Measurements from ENCODE around the gene GRK5.
A peak's percentile ranks its signal among the peaks of the same experiment; 100 is the strongest.
"Not testable (repeated sequence)": the region's sequence is repeated elsewhere in the genome, so short reads cannot be mapped to it uniquely, and the experiment has no call there.

Gene GRK5

DNA sequence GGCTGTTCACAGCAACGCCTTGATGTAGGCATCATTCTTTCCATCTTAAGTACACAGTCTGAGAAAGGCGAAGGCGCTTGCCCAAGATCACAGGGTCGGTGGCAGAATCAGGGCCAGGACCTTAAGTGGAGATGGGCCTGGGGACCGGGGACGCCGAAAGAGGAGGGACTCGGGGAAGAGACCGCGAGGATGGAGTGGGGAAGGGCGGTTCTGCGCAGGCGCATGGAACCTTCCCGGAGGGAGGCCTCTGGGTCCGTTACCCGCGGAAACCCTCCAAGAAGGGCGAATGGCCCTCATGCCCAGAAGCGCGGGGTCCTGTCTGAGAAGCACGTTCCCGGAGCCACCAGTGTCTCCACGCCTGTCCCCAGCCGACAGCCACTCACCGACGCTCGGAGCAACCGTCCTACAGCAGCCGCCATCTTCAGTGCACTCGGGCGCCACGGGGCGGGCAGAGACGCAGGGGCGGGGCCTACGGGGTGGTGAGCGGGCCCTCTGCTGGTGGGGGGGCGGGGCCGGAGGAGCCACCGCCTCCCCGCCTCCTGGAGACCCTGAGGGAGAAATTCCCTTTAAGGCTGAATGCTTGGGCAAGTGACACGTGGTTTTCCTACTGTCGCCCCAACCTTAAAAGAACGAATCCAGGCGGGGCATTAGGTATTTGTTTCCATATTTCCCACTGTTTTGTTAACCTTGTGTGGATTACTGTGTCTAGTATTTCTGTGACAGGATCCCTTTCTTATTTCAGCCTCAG, 28.8 kb upstream of the GRK5 start, which contains the start of gene PRDX3:
TSS of gene PRDX3 (minus strand) at position 441 of the 748 bp plus-strand sequence. CDS start at position 419, 22 bp downstream.
- DNase-seq (ENCODE audit: low read depth), result peak; percentile 96
- H3K4me3 ChIP-seq (ENCODE audit: low read depth, low read length), result peak within 1 kb of the TSS; percentile 100
- peak; percentile 90 for TF ChIP-seq MYC (IDR thresholded peaks at IDR 0.05; ENCODE audit: low read depth, low read length)
- TF ChIP-seq POLR2A (IDR thresholded peaks at IDR 0.05; ENCODE audit: extremely low read depth, insufficient read length), result peak; percentile 98
- TF ChIP-seq, protein P1, sequence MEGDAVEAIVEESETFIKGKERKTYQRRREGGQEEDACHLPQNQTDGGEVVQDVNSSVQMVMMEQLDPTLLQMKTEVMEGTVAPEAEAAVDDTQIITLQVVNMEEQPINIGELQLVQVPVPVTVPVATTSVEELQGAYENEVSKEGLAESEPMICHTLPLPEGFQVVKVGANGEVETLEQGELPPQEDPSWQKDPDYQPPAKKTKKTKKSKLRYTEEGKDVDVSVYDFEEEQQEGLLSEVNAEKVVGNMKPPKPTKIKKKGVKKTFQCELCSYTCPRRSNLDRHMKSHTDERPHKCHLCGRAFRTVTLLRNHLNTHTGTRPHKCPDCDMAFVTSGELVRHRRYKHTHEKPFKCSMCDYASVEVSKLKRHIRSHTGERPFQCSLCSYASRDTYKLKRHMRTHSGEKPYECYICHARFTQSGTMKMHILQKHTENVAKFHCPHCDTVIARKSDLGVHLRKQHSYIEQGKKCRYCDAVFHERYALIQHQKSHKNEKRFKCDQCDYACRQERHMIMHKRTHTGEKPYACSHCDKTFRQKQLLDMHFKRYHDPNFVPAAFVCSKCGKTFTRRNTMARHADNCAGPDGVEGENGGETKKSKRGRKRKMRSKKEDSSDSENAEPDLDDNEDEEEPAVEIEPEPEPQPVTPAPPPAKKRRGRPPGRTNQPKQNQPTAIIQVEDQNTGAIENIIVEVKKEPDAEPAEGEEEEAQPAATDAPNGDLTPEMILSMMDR (IDR thresholded peaks at IDR 0.05; ENCODE audit: low read depth, low read length), result no peak
- TF ChIP-seq, protein P2, sequence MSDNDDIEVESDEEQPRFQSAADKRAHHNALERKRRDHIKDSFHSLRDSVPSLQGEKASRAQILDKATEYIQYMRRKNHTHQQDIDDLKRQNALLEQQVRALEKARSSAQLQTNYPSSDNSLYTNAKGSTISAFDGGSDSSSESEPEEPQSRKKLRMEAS (IDR thresholded peaks at IDR 0.05; ENCODE audit: low read depth, low read length), result peak; percentile 97

DNA sequence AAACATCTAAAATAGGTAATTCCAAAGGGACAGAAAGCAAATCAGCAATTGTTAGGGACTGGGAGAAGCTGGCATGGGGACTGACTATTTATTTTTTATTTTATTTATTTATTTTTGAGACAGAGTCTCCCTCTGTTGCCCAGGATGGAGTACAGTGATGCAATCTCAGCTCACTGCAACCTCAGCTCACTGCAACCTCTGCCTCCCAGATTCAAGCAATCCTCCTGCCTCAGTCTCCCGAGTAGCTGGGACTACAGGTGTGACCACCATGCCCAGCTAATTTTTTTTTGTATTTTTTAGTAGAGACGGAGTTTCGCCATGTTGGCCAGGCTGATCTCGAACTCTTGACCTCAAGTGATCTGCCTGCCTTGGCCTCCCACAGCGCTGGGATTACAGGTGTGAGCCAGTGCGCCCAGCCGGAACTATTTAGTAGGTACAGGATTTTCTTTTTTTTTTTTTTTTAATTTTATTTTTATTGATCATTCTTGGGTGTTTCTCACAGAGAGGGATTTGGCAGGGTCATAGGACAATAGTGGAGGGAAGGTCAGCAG, 26.4 kb upstream of the GRK5 start:
- DNase-seq (ENCODE audit: low read depth), result not testable (repeated sequence)

DNA sequence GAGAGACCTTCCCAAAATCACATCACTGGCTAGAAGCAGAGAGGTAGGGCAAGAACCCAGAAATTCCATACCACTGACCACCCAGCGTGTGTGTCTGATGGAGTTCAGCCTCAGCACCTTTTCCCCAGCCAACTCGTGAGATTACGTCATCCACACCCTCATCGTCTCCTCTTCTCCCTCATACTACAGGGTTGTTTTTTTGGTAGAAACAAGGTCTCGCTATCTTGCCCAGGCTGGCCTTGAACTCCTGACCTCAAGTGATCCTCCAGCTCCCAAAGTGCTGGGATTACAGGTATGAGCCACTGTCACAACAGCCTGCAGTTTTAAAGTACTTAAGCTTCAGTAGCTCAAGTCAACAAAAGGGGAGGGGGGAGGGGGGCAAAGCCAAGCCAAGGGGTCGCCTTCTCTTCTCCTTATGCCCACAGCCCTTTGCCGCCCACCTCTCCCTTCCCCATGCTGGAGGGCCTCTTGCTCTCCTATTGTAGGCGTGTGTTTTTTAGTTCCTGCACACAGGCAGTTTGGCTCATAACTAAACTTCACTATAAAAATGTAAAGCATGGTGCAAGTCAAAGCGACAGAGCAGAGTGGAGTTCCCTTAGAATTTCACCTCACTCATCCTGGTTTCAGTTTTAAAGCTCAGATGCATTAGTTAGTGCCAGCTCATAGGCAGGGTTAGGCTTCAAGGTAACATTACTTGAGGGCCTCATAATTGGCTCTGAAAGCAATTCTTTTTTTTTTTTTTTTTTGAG, 23.5 kb upstream of the GRK5 start:
- TF ChIP-seq MYC (IDR thresholded peaks at IDR 0.05; ENCODE audit: low read depth, low read length) (no peak), POLR2A (IDR thresholded peaks at IDR 0.05; ENCODE audit: extremely low read depth, insufficient read length) (no peak)
- TF ChIP-seq, protein P1 (IDR thresholded peaks at IDR 0.05; ENCODE audit: low read depth, low read length), result no peak
- TF ChIP-seq, protein P2 (IDR thresholded peaks at IDR 0.05; ENCODE audit: low read depth, low read length), result no peak
- DNase-seq (ENCODE audit: low read depth), result no peak
- H3K4me3 ChIP-seq (ENCODE audit: low read depth, low read length), result no peak overlapping the region

More for the DNA sequence above, 26.4 kb upstream of the GRK5 start:
- H3K4me3 ChIP-seq (ENCODE audit: low read depth, low read length), result not testable (repeated sequence)

- DNase-seq (ENCODE audit: low read depth), result peak; percentile 91
- no peak overlapping the region for H3K4me3 ChIP-seq (ENCODE audit: low read depth, low read length)
- TF ChIP-seq, protein P2 (IDR thresholded peaks at IDR 0.05; ENCODE audit: low read depth, low read length), result peak; percentile 63
- TF ChIP-seq, protein P1 (IDR thresholded peaks at IDR 0.05; ENCODE audit: low read depth, low read length), result no peak
- TF ChIP-seq POLR2A (IDR thresholded peaks at IDR 0.05; ENCODE audit: extremely low read depth, insufficient read length) (no peak), MYC (IDR thresholded peaks at IDR 0.05; ENCODE audit: low read depth, low read length) (peak; percentile 54)
These were observed 17.5 kb upstream of the GRK5 start for GRCh38 chr10:119189811-119190282.

DNA sequence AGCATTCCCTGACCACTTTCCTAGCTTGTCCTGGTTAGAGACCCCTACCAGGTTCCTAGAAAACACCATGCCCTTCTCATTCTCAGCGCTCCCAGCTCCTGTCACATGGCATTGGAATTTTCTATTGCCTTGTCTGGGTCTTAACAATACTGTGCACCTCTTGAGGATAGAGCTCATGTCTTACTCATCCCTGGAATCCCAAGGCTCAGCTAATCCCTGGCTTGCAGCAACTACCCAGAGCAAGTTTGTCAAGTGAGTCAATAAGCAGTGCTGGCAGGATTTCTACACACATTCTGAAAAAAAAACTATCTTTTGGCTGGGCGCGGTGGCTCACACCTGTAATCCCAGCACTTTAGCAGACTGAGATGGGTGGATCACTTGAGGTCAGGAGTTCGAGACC, 17.0 kb upstream of the GRK5 start:
- no peak for DNase-seq (ENCODE audit: low read depth)

More for the DNA sequence above, 17.0 kb upstream of the GRK5 start:
- TF ChIP-seq, protein P1 (IDR thresholded peaks at IDR 0.05; ENCODE audit: low read depth, low read length), result no peak
- TF ChIP-seq, protein P2 (IDR thresholded peaks at IDR 0.05; ENCODE audit: low read depth, low read length), result no peak
- TF ChIP-seq MYC (IDR thresholded peaks at IDR 0.05; ENCODE audit: low read depth, low read length), result no peak
- TF ChIP-seq POLR2A (IDR thresholded peaks at IDR 0.05; ENCODE audit: extremely low read depth, insufficient read length), result no peak
- no peak overlapping the region for H3K4me3 ChIP-seq (ENCODE audit: low read depth, low read length)
